Amniotic stem cell (primary cell): ENCODE data around the gene DUS2.
"Not testable (repeated sequence)": the region's sequence is repeated elsewhere in the genome, so short reads cannot be mapped to it uniquely, and the experiment has no call there.

Experiments
- DNase-seq: peaks from one replicate; lab custom pipeline; 2025; lab: John Stamatoyannopoulos, UW

DUS2 gene

GRCh38 chr16:68091380-68092261 lies 68.5 kb downstream of the DUS2 start:
- no peak for DNase-seq

- not testable (repeated sequence) for DNase-seq
Measured at GRCh38 chr16:68092275-68092674, 69.2 kb downstream of the DUS2 start.

GRCh38 chr16:68093816-68094613 lies 70.9 kb downstream of the DUS2 start:
- DNase-seq: no peak

GRCh38 chr16:68094614-68094934 lies 71.5 kb downstream of the DUS2 start:
- no peak for DNase-seq

GRCh38 chr16:68096491-68096890 lies 73.4 kb downstream of the DUS2 start:
- no peak for DNase-seq

- no peak for DNase-seq
Measured at GRCh38 chr16:68097088-68097487, 74.0 kb downstream of the DUS2 start.

- no peak for DNase-seq
Measured at GRCh38 chr16:68097895-68098294, 74.8 kb downstream of the DUS2 start.

GRCh38 chr16:68100488-68100887 lies 77.4 kb downstream of the DUS2 start:
- no peak for DNase-seq

GRCh38 chr16:68105611-68106010 lies 82.5 kb downstream of the DUS2 start:
- DNase-seq: no peak

GRCh38 chr16:68107230-68107928 lies 84.3 kb downstream of the DUS2 start:
- DNase-seq: not testable (repeated sequence)

GRCh38 chr16:68109156-68109555 lies 86.1 kb downstream of the DUS2 start:
- DNase-seq: not testable (repeated sequence)

- not testable (repeated sequence) for DNase-seq
Measured at GRCh38 chr16:68110611-68111010, 87.5 kb downstream of the DUS2 start.

GRCh38 chr16:68111379-68111778 lies 88.3 kb downstream of the DUS2 start:
- DNase-seq: no peak

- no peak for DNase-seq
Measured at GRCh38 chr16:68113059-68113761, 90.1 kb downstream of the DUS2 start.

GRCh38 chr16:68113765-68114240 lies 90.7 kb downstream of the DUS2 start:
- DNase-seq: no peak

GRCh38 chr16:68114939-68115338 lies 91.9 kb downstream of the DUS2 start:
- not testable (repeated sequence) for DNase-seq

- no peak for DNase-seq
Measured at GRCh38 chr16:68115851-68116250, 92.8 kb downstream of the DUS2 start.

GRCh38 chr16:68116256-68116867 lies 93.3 kb downstream of the DUS2 start:
- no peak for DNase-seq

- DNase-seq: no peak
Measured at GRCh38 chr16:68117884-68118283, 94.8 kb downstream of the DUS2 start.

GRCh38 chr16:68118954-68119353 lies 95.9 kb downstream of the DUS2 start:
- DNase-seq: not testable (repeated sequence)

GRCh38 chr16:68120496-68120895 lies 97.4 kb downstream of the DUS2 start:
- not testable (repeated sequence) for DNase-seq
